Activated naive CD8-positive, alpha-beta T cell treated with anti-CD3 and anti-CD28 coated beads, Interleukin-2, amount 50 U/mL, for 16 hours (primary cell): ENCODE results near the gene SLC38A7.
A peak's percentile ranks its signal among the peaks of the same experiment; 100 is the strongest.
"Not testable (repeated sequence)": the region's sequence is repeated elsewhere in the genome, so short reads cannot be mapped to it uniquely, and the experiment has no call there.

ENCODE experiments used
- DNase-seq: peaks from one replicate; pipeline ENCODE4 v3.0.0-alpha.2; 2020; ENCODE audit warnings: low read depth, low spot score

The SLC38A7 gene

GRCh38 chr16:58684354-58685083, at the start of gene SLC38A7:
TSS of gene SLC38A7 (minus strand) at chr16:58684770. CDS start at chr16:58680126, 4,644 bp downstream.
- peak; percentile 48 for DNase-seq

GRCh38 chr16:58733671-58734458, 49.3 kb upstream of the SLC38A7 start, which contains the start of gene GOT2:
TSS of gene GOT2 (minus strand) at chr16:58734316. CDS start at chr16:58734228, 88 bp downstream.
- DNase-seq = peak; percentile 61

GRCh38 chr16:58733248-58733670, 48.7 kb upstream of the SLC38A7 start:
- no peak for DNase-seq

GRCh38 chr16:58732545-58733247, 48.1 kb upstream of the SLC38A7 start:
- DNase-seq = no peak

- no peak for DNase-seq
Measured at GRCh38 chr16:58730724-58731370, 46.3 kb upstream of the SLC38A7 start.

GRCh38 chr16:58727796-58728568, 43.4 kb upstream of the SLC38A7 start:
- DNase-seq = no peak

- no peak for DNase-seq
Measured at GRCh38 chr16:58727028-58727781, 42.6 kb upstream of the SLC38A7 start.

GRCh38 chr16:58723109-58723508, 38.5 kb upstream of the SLC38A7 start:
- no peak for DNase-seq

GRCh38 chr16:58717994-58718393, 33.4 kb upstream of the SLC38A7 start:
- DNase-seq = no peak

GRCh38 chr16:58716468-58716867, 31.9 kb upstream of the SLC38A7 start:
- DNase-seq = no peak

GRCh38 chr16:58713742-58714141, 29.2 kb upstream of the SLC38A7 start:
- DNase-seq = no peak

- DNase-seq = no peak
Measured at GRCh38 chr16:58709333-58709732, 24.8 kb upstream of the SLC38A7 start.

GRCh38 chr16:58699151-58699550, 14.6 kb upstream of the SLC38A7 start:
- no peak for DNase-seq

- DNase-seq = no peak
Measured at GRCh38 chr16:58695368-58695767, 10.8 kb upstream of the SLC38A7 start.

GRCh38 chr16:58692450-58692849, 7.9 kb upstream of the SLC38A7 start:
- no peak for DNase-seq

GRCh38 chr16:58686985-58687706, 2.6 kb upstream of the SLC38A7 start:
- not testable (repeated sequence) for DNase-seq

- no peak for DNase-seq
Measured at GRCh38 chr16:58685084-58685449, 497 bp upstream of the SLC38A7 start.

GRCh38 chr16:58684001-58684353, 593 bp downstream of the SLC38A7 start:
- DNase-seq = no peak

- DNase-seq = no peak
Measured at GRCh38 chr16:58679763-58680162, 4.8 kb downstream of the SLC38A7 start.

GRCh38 chr16:58678716-58679115, 5.9 kb downstream of the SLC38A7 start:
- DNase-seq = no peak
